ENCODE measurements around the gene SURF2.

Gene SURF2

GRCh38 chr9:133402689-133403088, 46.3 kb downstream of the SURF2 start:
- TF ChIP-seq ZNF274 (IDR thresholded peaks at IDR 0.05; ENCODE audit: low read depth, low read length), result no peak

GRCh38 chr9:133403766-133404453, 47.6 kb downstream of the SURF2 start:
- H3K4me3 ChIP-seq (ENCODE audit: low read length), result no peak overlapping the region
- TF ChIP-seq ZNF274 (IDR thresholded peaks at IDR 0.05; ENCODE audit: low read depth, low read length), result no peak

More at GRCh38 chr9:133402689-133403088, 46.3 kb downstream of the SURF2 start:
- no peak overlapping the region for H3K4me3 ChIP-seq (ENCODE audit: low read length)

GRCh38 chr9:133404454-133405002, 48.2 kb downstream of the SURF2 start:
- no peak overlapping the region for H3K4me3 ChIP-seq (ENCODE audit: low read length)

GRCh38 chr9:133405508-133406438, 49.4 kb downstream of the SURF2 start:
- no peak for TF ChIP-seq ZNF274 (IDR thresholded peaks at IDR 0.05; ENCODE audit: low read depth, low read length)
- H3K4me3 ChIP-seq (ENCODE audit: low read length), result no peak overlapping the region

More at GRCh38 chr9:133404454-133405002, 48.2 kb downstream of the SURF2 start:
- TF ChIP-seq ZNF274 (IDR thresholded peaks at IDR 0.05; ENCODE audit: low read depth, low read length), result no peak

- no peak overlapping the region for H3K4me3 ChIP-seq (ENCODE audit: low read length)
- no peak for TF ChIP-seq ZNF274 (IDR thresholded peaks at IDR 0.05; ENCODE audit: low read depth, low read length)
Measured at GRCh38 chr9:133406480-133407307, 50.3 kb downstream of the SURF2 start.

GRCh38 chr9:133408042-133408441, 51.7 kb downstream of the SURF2 start:
- no peak for TF ChIP-seq ZNF274 (IDR thresholded peaks at IDR 0.05; ENCODE audit: low read depth, low read length)
- H3K4me3 ChIP-seq (ENCODE audit: low read length), result no peak overlapping the region
